ENCODE data around the gene LMO3. TPM values are rescaled to one million over a fixed set of nuclear protein-coding genes. Genes with fewer than 3 reads are reported as not detected.

LMO3 gene
- total and polyA plus RNA-seq, 2 experiments from 2014 or later = 7.9 to 15.1 TPM

DNA sequence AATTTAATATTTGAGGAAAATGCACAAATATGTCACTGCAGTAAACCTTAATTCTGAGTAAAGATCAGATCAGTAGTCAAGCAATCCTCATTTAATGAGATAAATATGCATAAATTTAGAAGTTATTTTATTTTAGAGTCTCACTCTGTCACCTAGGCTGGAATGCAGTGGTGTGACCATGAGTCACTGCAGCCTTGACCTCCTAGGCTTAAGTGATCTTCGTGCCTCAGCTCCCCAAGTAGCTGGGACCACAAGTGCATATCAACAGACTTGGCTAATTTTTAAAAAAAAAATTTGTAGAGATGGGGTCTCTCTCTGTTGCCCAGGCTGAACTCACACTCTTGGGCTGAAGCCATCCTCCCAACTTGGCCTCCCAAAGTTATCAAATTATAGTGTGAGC is 41.3 kb downstream of the LMO3 start:
- Histone ChIP-seq H3K27me3 (ENCODE audit: insufficient read depth) (no peaks in the 10 kb centered on the region), H3K27ac (ENCODE audit: low read depth) (no peak overlapping the region), H2AFZ (no peak overlapping the region), H3K4me3 (no peak overlapping the region), H3K4me2 (no peak overlapping the region), H3K79me2 (replicated peaks; ENCODE audit: insufficient read depth) (no peaks in the 10 kb centered on the region), H3K36me3 (ENCODE audit: insufficient read depth) (no peaks in the 10 kb centered on the region), H3K9me2 (ENCODE audit: insufficient read depth) (no peaks in the 10 kb centered on the region), H3F3A (replicated peaks; ENCODE audit: low read depth) (no peaks in the 10 kb centered on the region), H4K20me1 (replicated peaks; ENCODE audit: insufficient read depth) (no peaks in the 10 kb centered on the region), H3K4me1 (ENCODE audit: insufficient read depth) (peaks cover 21% of the 10 kb centered on the region)
- Mint-ChIP-seq H3K9me3 (no peaks in the 10 kb centered on the region; the same call in 2 of the 3 replicates), H3K36me3 (ENCODE audit: low read depth) (peaks cover 3% of the 10 kb centered on the region; the same call in 1 of the 3 replicates), H3K27ac (no peak overlapping the region), H3K27me3 (ENCODE audit: insufficient read depth, low read depth, poor library complexity) (no peaks in the 10 kb centered on the region), H3K4me1 (peaks cover 21% of the 10 kb centered on the region), H3K4me3 (no peak overlapping the region)
- no peak for TF ChIP-seq REST (IDR thresholded peaks at IDR 0.05; ENCODE audit: unreplicated experiment)
- TF ChIP-seq, protein P1, sequence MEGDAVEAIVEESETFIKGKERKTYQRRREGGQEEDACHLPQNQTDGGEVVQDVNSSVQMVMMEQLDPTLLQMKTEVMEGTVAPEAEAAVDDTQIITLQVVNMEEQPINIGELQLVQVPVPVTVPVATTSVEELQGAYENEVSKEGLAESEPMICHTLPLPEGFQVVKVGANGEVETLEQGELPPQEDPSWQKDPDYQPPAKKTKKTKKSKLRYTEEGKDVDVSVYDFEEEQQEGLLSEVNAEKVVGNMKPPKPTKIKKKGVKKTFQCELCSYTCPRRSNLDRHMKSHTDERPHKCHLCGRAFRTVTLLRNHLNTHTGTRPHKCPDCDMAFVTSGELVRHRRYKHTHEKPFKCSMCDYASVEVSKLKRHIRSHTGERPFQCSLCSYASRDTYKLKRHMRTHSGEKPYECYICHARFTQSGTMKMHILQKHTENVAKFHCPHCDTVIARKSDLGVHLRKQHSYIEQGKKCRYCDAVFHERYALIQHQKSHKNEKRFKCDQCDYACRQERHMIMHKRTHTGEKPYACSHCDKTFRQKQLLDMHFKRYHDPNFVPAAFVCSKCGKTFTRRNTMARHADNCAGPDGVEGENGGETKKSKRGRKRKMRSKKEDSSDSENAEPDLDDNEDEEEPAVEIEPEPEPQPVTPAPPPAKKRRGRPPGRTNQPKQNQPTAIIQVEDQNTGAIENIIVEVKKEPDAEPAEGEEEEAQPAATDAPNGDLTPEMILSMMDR (conservative IDR thresholded peaks at IDR 0.05; ENCODE audit: low read depth in 2 of 2) = no peak
- TF ChIP-seq EZH2 (IDR thresholded peaks at IDR 0.05; ENCODE audit: low read depth, unreplicated experiment) = no peak
- no peak for TF ChIP-seq EZH2phosphoT487 (IDR thresholded peaks at IDR 0.05; ENCODE audit: unreplicated experiment)
- TF ChIP-seq STAT1 (IDR thresholded peaks at IDR 0.05; ENCODE audit: unreplicated experiment) = no peak
- TF ChIP-seq POLR2AphosphoS5 (IDR thresholded peaks at IDR 0.05; ENCODE audit: low read depth) = no peak
- TF ChIP-seq NANOG (IDR thresholded peaks at IDR 0.05; ENCODE audit: borderline replicate concordance) = no peak
- TF ChIP-seq, protein P2, sequence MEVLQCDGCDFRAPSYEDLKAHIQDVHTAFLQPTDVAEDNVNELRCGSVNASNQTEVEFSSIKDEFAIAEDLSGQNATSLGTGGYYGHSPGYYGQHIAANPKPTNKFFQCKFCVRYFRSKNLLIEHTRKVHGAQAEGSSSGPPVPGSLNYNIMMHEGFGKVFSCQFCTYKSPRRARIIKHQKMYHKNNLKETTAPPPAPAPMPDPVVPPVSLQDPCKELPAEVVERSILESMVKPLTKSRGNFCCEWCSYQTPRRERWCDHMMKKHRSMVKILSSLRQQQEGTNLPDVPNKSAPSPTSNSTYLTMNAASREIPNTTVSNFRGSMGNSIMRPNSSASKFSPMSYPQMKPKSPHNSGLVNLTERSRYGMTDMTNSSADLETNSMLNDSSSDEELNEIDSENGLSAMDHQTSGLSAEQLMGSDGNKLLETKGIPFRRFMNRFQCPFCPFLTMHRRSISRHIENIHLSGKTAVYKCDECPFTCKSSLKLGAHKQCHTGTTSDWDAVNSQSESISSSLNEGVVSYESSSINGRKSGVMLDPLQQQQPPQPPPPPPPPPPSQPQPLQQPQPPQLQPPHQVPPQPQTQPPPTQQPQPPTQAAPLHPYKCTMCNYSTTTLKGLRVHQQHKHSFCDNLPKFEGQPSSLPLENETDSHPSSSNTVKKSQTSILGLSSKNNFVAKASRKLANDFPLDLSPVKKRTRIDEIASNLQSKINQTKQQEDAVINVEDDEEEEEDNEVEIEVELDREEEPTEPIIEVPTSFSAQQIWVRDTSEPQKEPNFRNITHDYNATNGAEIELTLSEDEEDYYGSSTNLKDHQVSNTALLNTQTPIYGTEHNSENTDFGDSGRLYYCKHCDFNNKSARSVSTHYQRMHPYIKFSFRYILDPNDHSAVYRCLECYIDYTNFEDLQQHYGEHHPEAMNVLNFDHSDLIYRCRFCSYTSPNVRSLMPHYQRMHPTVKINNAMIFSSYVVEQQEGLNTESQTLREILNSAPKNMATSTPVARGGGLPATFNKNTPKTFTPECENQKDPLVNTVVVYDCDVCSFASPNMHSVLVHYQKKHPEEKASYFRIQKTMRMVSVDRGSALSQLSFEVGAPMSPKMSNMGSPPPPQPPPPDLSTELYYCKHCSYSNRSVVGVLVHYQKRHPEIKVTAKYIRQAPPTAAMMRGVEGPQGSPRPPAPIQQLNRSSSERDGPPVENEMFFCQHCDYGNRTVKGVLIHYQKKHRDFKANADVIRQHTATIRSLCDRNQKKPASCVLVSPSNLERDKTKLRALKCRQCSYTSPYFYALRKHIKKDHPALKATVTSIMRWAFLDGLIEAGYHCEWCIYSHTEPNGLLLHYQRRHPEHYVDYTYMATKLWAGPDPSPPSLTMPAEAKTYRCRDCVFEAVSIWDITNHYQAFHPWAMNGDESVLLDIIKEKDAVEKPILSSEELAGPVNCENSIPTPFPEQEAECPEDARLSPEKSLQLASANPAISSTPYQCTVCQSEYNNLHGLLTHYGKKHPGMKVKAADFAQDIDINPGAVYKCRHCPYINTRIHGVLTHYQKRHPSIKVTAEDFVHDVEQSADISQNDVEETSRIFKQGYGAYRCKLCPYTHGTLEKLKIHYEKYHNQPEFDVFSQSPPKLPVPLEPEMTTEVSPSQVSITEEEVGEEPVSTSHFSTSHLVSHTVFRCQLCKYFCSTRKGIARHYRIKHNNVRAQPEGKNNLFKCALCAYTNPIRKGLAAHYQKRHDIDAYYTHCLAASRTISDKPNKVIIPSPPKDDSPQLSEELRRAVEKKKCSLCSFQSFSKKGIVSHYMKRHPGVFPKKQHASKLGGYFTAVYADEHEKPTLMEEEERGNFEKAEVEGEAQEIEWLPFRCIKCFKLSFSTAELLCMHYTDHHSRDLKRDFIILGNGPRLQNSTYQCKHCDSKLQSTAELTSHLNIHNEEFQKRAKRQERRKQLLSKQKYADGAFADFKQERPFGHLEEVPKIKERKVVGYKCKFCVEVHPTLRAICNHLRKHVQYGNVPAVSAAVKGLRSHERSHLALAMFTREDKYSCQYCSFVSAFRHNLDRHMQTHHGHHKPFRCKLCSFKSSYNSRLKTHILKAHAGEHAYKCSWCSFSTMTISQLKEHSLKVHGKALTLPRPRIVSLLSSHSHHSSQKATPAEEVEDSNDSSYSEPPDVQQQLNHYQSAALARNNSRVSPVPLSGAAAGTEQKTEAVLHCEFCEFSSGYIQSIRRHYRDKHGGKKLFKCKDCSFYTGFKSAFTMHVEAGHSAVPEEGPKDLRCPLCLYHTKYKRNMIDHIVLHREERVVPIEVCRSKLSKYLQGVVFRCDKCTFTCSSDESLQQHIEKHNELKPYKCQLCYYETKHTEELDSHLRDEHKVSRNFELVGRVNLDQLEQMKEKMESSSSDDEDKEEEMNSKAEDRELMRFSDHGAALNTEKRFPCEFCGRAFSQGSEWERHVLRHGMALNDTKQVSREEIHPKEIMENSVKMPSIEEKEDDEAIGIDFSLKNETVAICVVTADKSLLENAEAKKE (CRISPR knock-in tag; IDR thresholded peaks at IDR 0.05) = no peak
- TF ChIP-seq CREB1 (CRISPR knock-in tag; IDR thresholded peaks at IDR 0.05; ENCODE audit: low read depth) = no peak
- TF ChIP-seq JUNB (IDR thresholded peaks at IDR 0.05; ENCODE audit: unreplicated experiment) = no peak
- TF ChIP-seq ZNF331 (CRISPR knock-in tag; IDR thresholded peaks at IDR 0.05; ENCODE audit: low read depth) = no peak
- no peak for TF ChIP-seq ZNF114 (CRISPR knock-in tag; IDR thresholded peaks at IDR 0.05)
- TF ChIP-seq, protein P3, sequence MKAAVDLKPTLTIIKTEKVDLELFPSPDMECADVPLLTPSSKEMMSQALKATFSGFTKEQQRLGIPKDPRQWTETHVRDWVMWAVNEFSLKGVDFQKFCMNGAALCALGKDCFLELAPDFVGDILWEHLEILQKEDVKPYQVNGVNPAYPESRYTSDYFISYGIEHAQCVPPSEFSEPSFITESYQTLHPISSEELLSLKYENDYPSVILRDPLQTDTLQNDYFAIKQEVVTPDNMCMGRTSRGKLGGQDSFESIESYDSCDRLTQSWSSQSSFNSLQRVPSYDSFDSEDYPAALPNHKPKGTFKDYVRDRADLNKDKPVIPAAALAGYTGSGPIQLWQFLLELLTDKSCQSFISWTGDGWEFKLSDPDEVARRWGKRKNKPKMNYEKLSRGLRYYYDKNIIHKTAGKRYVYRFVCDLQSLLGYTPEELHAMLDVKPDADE (IDR thresholded peaks at IDR 0.05) = no peak
- DNase-seq (ENCODE audit: low spot score) (no peak), ATAC-seq (no peak)
